OCI-LY7 (cell line): Measurements from ENCODE around the gene PSMB11. TPM values are rescaled to one million over a fixed set of nuclear protein-coding genes. Genes with fewer than 3 reads are reported as not detected.

ENCODE experiments used
- BruUV-seq: library from RNA; stranded (reverse); fragments of 400-500 nt; replicated peaks from 2 replicates; lab custom pipeline; 2021; lab: Mats Ljungman, UMichigan
- CTCF ChIA-PET: fragments of 300-600 bp; sonication (Branson Sonifier 250); formaldehyde crosslinking; loops from one replicate; lab custom pipeline; 2022; ENCODE audit warnings: antibody characterized with exemption; ENCODE audit not compliant: unreplicated experiment; lab: Charles Lee
- POLR2A ChIA-PET: fragments of 300-600 bp; sonication (Branson Sonifier 250); formaldehyde crosslinking; loops from one replicate; lab custom pipeline; 2022; ENCODE audit warnings: antibody characterized with exemption; lab: Charles Lee
- DNase-seq: peaks from one replicate; pipeline ENCODE4 v3.0.0-alpha.2; 2015; ENCODE audit warnings: low spot score
- H2AFZ ChIP-seq: fragments of 200-600 bp; sonication (generic), shearing (Covaris generic); 2 replicates; pipeline ENCODE4 v1.6.1; 2014; ENCODE audit warnings: mild to moderate bottlenecking, antibody characterized with exemption, low read length, moderate library complexity
- H3K27ac ChIP-seq: fragments of 200-600 bp; sonication (generic); 2 replicates; pipeline ENCODE4 v1.5.1; 2014; ENCODE audit warnings: mixed run types, low read depth, mild to moderate bottlenecking, moderate library complexity, low read length, inconsistent platforms; ENCODE audit not compliant: poor library complexity, severe bottlenecking
- H3K36me3 ChIP-seq: fragments of 200-600 bp; sonication (generic); 2 replicates; pipeline ENCODE4 v1.6.1; 2014; ENCODE audit warnings: mild to moderate bottlenecking, antibody characterized with exemption, low read length, moderate library complexity, mixed read lengths; ENCODE audit not compliant: insufficient read depth
- H3K4me1 ChIP-seq: fragments of 200-600 bp; sonication (generic); 2 replicates; pipeline ENCODE4 v1.5.1; 2014; ENCODE audit warnings: mild to moderate bottlenecking, low read length; ENCODE audit not compliant: insufficient read depth, poor library complexity, severe bottlenecking
- H3K4me2 ChIP-seq: fragments of 200-600 bp; sonication (generic); 2 replicates; pipeline ENCODE4 v1.6.1; 2014; ENCODE audit warnings: mild to moderate bottlenecking, low read length
- H3K4me3 ChIP-seq: fragments of 200-600 bp; sonication (generic); 2 replicates; pipeline ENCODE4 v1.5.1; 2014; ENCODE audit warnings: mild to moderate bottlenecking, low read depth, low read length; ENCODE audit not compliant: poor library complexity, severe bottlenecking
- H3K79me2 ChIP-seq: fragments of 200-600 bp; sonication (generic); 2 replicates; pipeline ENCODE4 v1.6.1; 2016; ENCODE audit warnings: low read depth, mild to moderate bottlenecking, low read length, moderate library complexity, mixed read lengths; ENCODE audit not compliant: insufficient read depth
- H3K9me2 ChIP-seq: fragments of 200-600 bp; sonication (generic); 2 replicates; pipeline ENCODE4 v1.6.1; 2016; ENCODE audit warnings: mild to moderate bottlenecking, low read length, mixed read lengths; ENCODE audit not compliant: insufficient read depth
- H3K9me3 ChIP-seq: fragments of 200-600 bp; sonication (generic); 2 replicates; pipeline ENCODE4 v1.6.1; 2014; ENCODE audit warnings: mild to moderate bottlenecking, mixed run types, low read length, mixed read lengths
- H4K20me1 ChIP-seq: fragments of 200-600 bp; sonication (generic); 2 replicates; pipeline ENCODE4 v1.6.1; 2014; ENCODE audit warnings: mild to moderate bottlenecking, antibody characterized with exemption, low read length, moderate library complexity, mixed read lengths; ENCODE audit not compliant: insufficient read depth
- CTCF ChIP-seq: fragments of 200-600 bp; sonication (generic); conservative IDR thresholded peaks from 2 replicates; pipeline ENCODE4 v1.5.1; 2014; ENCODE audit warnings: mild to moderate bottlenecking, antibody characterized with exemption, low read length, moderate library complexity, mixed read lengths
- EZH2phosphoT487 ChIP-seq: fragments of 200-600 bp; sonication (generic); IDR thresholded peaks from 2 replicates; pipeline ENCODE4 v1.6.1; 2018; ENCODE audit warnings: low read depth, borderline replicate concordance, mild to moderate bottlenecking, mixed run types, antibody characterized with exemption, low read length, moderate library complexity, mixed read lengths
- intact Hi-C: fragments of 100-400 bp; cut with micrococcal nuclease; formaldehyde crosslinking; loops from one replicate; pipeline ENCODE4 v1.10.0; 2022; ENCODE audit not compliant: unreplicated experiment
- total RNA-seq, 2 experiments: library from RNA; depleted of rRNA in 1 of 2; stranded (reverse); fragments of >200 nt in 1 of 2; shearing (Covaris generic) in 1 of 2; gene quantifications; 2 replicates each; pipeline ENCODE4 v1.2.3, GENCODE V29; 2014 to 2022

The PSMB11 gene
- total RNA-seq, 2 experiments from 2014 or later = not detected

- BruUV-seq = no TSS peak
- Histone ChIP-seq H3K79me2 (peaks cover 45% of the 10 kb centered on the region), H3K4me1 (peaks cover 29% of the 10 kb centered on the region), H3K9me2 (no peaks in the 10 kb centered on the region), H3K36me3 (peaks cover 83% of the 10 kb centered on the region), H4K20me1 (0 out of 2 replicates have a peak, but pooled peaks cover 9% of the 10 kb centered on the region), H3K9me3 (no peaks in the 10 kb centered on the region), H3K4me2 (peak overlapping the region; percentile 94), H2AFZ (no peak overlapping the region), H3K4me3 (peak overlapping the region; percentile 79), H3K27ac (peak overlapping the region; percentile 42)
- POLR2A ChIA-PET = interaction anchor here (0.6 to 1.6 kb wide), 7 partner anchors 12 to 230 kb away, joined by 3 to 10 read pairs (median 3); partner anchors contain the start of gene SLC7A8
- intact Hi-C loops = loop anchor here (2.0 to 5.0 kb wide), 2 partner anchors 24 to 232 kb away; partner anchors contain the start of genes ACIN1, C14orf119 and PPP1R3E
- CTCF ChIA-PET = interaction anchor here (0.6 to 1.4 kb wide), 6 partner anchors 12 to 250 kb away, joined by 3 to 8 read pairs (median 4); partner anchors contain the start of gene ACIN1
- TF ChIP-seq CTCF (no peak), EZH2phosphoT487 (no peak)
- no peak for DNase-seq
Observed at GRCh38 chr14:23070262-23071129, 28.5 kb downstream of the PSMB11 start.

GRCh38 chr14:23071244-23071920, 29.4 kb downstream of the PSMB11 start:
- BruUV-seq = no TSS peak
- intact Hi-C loops = loop anchor here (2.0 to 5.0 kb wide), 2 partner anchors 23 to 231 kb away; partner anchors contain the start of genes ACIN1, C14orf119 and PPP1R3E

More at GRCh38 chr14:23071244-23071920, 29.4 kb downstream of the PSMB11 start:
- no peaks in the 10 kb centered on the region for H3K9me2 ChIP-seq
- peak overlapping the region; percentile 79 for H3K4me3 ChIP-seq
- H3K36me3 ChIP-seq = peaks cover 83% of the 10 kb centered on the region
- DNase-seq = peak; percentile 82
- peaks cover 29% of the 10 kb centered on the region for H3K4me1 ChIP-seq
- peaks cover 38% of the 10 kb centered on the region for H3K79me2 ChIP-seq
- ChIA-PET POLR2A (interaction anchor here (0.6 to 1.6 kb wide), 13 partner anchors 11 to 229 kb away, joined by 3 to 11 read pairs (median 3); partner anchors contain the start of gene ACIN1), CTCF (interaction anchor here (0.6 to 1.4 kb wide), 6 partner anchors 14 to 249 kb away, joined by 3 to 5 read pairs (median 4); partner anchors contain the start of gene ACIN1)
- TF ChIP-seq CTCF = no peak
- no peak for TF ChIP-seq EZH2phosphoT487
- H3K27ac ChIP-seq = peak overlapping the region; percentile 42
- H3K4me2 ChIP-seq = peak overlapping the region; percentile 94
- H3K9me3 ChIP-seq = no peaks in the 10 kb centered on the region
- 0 out of 2 replicates have a peak, but pooled peaks cover 9% of the 10 kb centered on the region for H4K20me1 ChIP-seq
- H2AFZ ChIP-seq = no peak overlapping the region
